Posterior vena cava (tissue), 2 donors: ENCODE results near the gene CNTNAP4. TPM values are rescaled to one million over a fixed set of nuclear protein-coding genes. Genes with fewer than 3 reads are reported as not detected.

Experiments
- DNase-seq: peaks from one replicate; pipeline ENCODE4 v3.0.0-alpha.2; 2020; ENCODE audit warnings: low spot score
- intact Hi-C, 2 donors: fragments of 100-400 bp; cut with DNase I; formaldehyde crosslinking; loops; one replicate each; pipeline versions ENCODE4 v1.14.1 to v1.14.2; 2022 to 2023
- total RNA-seq, 2 donors: library from RNA; stranded (reverse); fragmentation: NEBNext Ultra II Directional; extraction: Animal tissue kit (Norgen Biotek cat#: 25700); gene quantifications; one replicate each; pipeline ENCODE4 v1.2.1, GENCODE V29; 2021
- donor health status: DM: yes; HTN: yes; CAD: no.
- donor health status: DM: yes; HTN: yes; CAD: no.

The CNTNAP4 gene
- total RNA-seq, 2 donors from 2014 or later: 0.24 TPM; not detected in 1

DNA sequence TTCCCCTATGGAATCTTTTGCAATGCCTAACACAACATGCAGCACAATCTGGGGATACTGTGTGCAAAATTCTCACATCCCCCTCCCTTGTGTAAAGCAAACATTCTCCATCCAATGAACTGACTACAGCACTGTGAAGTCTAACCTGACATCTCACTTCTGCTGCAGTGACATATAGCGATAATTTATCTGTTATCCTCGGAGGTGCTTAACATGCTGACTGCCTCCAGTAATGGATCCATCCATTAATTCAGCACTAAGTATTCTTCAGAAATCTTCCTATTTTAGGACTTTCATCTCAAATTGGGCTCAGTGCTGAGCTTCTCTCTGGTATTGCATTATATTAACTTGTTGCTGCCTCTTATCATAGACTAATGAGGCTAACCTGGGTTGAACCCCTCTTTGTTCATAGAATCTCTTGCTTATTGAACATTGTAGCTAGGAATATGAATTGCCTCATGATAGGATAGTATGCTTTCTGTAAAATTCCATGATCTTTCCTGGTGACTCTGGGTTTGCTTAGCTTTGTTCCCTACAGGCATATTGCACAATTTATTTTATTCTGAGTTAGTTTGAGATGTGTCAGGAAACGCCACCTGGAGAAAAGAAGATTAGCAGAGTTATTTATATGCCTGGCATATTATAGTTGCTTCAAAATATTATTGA, 187.9 kb downstream of the CNTNAP4 start:
- intact Hi-C loops: no loop called here
- DNase-seq: no peak

DNA sequence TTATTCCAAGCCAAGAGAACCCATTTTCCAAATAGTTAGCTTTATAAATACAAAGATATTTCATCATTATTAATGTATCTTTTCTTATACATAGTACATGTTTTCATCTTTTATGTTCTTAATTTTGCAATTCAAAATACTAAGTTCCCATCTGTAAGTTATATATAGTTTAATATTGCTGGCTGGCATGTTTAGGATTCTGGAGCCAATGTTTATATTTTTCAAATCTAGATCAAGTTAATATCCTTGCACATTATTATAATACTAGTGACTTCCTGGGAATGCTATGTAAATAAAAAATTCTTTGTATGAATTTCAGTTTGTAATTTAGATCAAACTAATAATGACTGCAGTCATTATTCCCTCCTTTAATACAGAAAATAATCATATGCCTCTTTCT, 189.7 kb downstream of the CNTNAP4 start:
- intact Hi-C loops: no loop called here
- no peak for DNase-seq

DNA sequence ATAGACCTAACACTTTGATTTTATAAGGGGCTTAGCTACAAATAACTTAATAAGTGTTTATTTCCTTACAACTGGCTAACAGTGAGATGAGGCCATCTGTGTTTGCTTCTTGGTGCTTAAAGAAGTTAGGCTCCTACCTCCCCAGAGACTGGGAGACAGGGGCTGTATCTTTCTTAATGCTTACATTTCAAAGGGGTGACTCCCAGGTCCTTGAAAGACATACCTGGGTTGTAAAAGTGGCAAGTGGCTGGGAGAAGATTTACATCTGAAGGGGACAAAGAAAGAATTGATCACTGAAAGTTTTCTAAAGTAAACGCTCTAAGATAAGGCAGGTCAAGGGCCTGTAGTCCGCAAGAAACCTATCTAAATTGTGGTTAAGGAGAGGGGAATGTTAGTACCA, 196.8 kb downstream of the CNTNAP4 start:
- intact Hi-C loops: no loop called here
- DNase-seq: no peak

DNA sequence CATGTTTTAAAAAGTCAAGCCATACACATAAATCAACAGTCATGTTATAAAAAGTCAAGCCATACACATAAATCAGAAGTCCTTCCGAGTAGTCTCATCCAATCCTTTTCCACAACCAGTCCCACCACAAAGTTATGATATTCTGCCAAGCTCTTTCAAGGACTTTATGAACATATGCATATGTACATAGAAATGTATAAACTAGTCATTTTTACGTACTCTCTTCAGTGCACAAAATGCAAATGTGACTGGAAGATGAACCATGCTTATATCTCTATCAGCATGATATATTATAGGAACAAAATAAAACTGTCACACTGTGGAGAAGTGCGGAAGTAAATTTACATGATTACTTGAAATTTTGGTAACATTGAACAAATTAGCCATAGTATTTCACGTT, 200.9 kb downstream of the CNTNAP4 start:
- intact Hi-C loops: no loop called here
- DNase-seq: no peak

DNA sequence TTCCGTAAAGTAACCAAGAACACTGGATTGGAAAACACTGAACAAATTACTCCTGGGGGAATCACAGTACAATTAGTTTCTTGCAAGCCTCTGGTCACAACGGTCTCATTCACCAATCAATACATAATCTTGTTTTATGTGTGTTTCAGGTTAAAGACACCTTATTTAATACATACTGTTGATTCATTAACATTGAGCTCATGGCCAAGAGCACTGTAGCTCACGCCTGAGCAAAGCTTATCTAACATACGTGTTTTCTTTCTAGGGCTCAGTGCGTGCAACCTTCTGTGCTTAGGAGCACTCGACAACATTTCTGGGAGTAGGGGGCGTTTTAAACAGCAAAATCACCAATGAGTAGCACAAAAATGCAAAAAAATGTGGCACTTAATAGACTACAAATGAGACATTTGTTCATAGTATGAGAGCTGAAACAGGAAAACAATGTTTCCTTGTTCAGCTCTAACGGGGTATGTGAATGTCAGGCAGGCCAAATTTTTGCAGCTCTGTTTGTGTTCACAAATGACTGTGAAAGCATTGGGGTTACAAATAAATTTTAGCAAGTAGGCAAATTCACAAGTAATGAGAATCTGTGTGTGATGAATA, 206.2 kb downstream of the CNTNAP4 start:
- no peak for DNase-seq
- intact Hi-C loops: no loop called here

DNA sequence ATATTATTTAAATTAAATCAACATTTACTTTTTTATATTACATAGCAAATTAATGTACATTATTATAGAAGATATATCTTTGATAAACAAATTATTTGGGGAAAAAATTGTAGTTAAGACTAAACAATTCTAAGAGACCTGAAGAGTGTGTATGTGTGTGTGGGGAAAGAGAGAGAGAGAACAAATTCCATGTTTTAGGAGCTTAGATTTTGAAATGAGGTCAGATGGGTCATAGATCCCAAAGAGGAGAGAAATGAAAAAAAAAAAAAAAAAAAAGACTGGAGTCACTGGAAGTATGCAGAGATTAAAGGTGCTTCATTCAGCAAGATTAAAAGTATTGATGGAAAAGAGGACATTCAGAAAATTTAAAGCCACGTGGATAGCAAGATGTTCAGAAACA, 206.8 kb downstream of the CNTNAP4 start:
- DNase-seq: no peak
- intact Hi-C loops: no loop called here

DNA sequence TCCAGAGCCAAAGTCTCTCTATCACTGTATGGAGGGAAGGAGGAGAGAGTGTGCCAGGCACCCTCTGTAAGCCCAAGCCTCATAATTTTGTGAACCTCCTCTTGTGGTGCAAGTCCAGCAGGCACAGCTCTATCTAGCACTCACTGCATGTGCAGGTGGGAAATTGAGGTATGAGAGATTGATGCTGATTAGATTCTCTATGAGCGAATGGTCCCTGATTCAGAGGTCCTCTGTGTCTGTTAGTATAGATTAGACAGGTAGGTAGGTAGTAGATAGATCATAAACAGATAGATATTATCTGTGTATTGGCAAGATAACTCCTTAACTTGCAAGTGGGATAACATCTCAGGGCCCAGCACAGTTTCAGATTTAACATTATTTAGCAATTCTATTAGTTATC, 209.5 kb downstream of the CNTNAP4 start:
- intact Hi-C loops: no loop called here
- DNase-seq: no peak

DNA sequence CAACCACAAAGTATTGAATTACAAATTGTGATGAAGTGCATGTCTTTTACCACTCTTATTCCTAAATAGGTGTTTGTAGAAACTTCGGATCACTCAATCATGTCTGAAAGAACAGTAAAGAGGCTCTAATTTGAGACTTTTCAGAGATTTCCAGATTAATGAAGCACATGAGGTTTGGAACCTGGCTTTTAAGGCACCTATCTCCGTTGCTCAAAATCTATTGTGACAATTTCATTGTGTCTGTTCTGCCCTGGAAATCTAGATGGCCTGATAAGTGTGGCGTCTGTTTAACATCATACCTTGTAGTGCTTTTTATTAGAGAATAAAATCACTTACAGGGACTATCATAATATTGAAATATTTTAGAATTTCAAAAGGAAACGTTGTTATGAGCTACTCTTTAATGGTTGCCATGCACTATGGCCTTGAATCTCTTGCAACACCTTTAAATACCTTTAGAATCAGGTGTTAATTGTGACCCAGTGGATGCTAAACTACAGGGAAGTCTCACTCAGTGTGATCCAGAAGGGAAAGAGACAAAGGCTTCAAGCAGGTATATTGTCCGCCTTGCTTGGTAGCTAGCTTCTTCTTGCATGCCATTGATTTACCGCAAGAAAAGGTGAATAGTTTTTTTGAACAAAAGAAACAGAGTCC, 210.3 kb downstream of the CNTNAP4 start:
- intact Hi-C loops: no loop called here
- no peak for DNase-seq

DNA sequence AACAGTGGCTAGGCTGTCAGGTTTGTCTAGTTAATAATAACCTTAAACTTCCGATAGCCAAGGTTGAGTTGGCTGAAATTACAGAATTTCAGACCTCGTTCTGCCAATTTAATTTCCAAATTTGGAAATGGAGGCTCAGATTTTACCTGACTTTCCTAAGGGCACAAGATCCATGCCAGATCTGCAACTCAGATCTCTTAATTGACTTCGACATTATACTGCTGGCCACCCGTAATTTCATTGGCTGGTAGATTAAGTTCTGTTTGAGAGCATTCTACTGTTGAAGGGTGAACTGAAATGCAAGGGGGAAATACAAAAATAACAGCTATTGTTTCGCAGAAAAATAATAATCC, 210.8 kb downstream of the CNTNAP4 start:
- intact Hi-C loops: no loop called here
- no peak for DNase-seq

DNA sequence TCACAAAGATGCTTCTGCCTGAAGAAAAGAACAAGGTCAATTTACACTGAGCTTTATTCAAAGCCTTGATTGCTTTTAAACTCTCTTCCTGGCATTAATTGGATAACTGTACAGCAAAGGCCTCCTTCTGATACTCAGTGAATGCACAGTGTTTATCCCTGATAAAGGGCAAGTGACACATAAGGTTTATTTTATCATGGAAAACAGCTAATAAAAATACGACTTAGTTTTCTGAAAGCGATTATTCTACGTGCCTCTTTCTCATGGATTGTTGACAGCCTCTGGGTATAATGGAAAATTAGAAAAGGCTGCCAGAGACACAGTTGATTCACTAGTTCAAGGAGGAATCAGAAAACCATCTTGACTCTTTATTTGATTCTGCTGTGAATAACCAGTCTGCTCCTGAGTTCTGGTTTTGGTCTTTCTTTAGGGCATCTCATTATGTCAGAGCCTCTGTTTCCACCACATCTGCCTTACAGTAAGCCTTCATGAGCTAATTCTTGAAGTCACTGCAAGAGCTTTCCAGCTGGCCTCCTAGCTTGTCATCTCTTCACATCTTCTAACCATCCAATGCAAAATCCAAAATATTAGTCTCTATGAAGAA, 212.9 kb downstream of the CNTNAP4 start:
- intact Hi-C loops: no loop called here
- DNase-seq: no peak

DNA sequence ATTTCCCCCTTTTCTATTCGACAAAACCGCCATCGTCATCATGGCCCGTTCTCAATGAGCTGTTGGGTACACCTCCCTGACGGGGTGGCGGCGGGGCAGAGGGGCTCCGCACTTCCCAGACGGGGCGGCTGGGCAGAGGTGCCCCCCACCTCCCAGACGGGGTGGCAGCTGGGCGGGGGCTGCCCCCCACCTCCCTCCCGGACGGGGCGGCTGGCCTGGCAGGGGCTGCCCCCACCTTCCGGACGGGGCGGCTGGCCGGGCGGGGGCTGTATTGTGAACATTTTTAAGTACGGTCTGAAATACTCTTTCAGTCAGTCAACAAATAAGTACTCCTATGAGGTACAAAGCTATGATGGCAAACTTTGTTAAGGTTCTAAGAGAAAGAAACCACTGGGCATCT, 222.8 kb downstream of the CNTNAP4 start:
- intact Hi-C loops: no loop called here
- no peak for DNase-seq

DNA sequence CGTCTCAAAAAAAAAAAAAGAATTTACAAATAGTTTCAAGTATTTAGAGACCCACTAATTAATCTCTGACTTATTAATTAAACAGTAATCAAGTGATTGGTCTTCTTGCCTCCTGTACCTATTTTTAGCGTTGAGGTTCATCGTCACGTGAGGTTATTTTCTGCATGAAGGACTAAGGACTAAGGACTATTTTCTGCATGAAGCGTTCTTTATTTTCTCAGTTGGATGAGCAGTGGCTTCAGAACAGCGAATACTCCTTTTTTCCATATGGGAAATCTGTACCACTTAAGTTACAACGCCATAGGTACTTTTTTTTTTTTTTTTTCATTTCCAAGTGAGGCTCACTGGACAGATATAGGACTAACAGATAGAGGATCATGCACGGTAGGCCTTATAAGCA, 224.9 kb downstream of the CNTNAP4 start:
- intact Hi-C loops: no loop called here
- DNase-seq: no peak

DNA sequence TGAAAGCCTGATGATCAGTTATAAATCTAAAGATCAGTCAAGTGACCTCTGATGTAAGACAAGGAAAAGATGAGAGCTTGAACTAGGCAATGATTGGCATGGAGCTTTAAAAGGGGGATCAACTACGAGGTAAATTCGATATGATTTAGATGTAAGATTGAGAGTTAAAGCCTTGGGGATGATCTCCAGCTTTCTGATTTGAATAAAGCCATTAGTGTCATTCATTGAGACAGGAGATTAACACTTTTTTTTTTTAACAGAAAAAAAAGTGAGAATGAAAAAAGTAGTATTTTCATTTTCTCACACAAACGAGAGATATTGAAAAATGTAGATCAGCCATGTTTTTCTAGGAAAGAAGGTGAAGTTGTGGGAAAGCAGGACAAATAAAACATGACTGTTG, 225.4 kb downstream of the CNTNAP4 start:
- intact Hi-C loops: no loop called here
- DNase-seq: no peak

DNA sequence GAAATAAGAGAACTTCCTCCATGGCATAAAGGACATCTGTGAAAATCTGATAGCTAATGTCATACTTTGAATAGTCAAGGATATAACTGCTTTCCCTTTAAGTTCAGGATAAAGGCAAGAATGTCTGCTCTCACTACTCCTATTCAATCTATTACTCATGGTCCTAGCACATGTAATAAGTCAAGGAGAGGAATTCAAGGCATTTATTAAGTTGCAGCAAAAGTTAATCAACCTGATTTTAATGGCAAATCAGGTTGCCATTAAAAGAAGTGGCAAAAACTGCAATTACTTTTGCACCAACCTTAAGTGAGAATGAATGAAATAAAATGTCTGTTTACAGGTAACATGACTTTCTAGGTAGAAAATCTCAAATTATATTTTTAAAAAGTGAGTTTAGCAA, 225.9 kb downstream of the CNTNAP4 start:
- no peak for DNase-seq
- intact Hi-C loops: no loop called here

DNA sequence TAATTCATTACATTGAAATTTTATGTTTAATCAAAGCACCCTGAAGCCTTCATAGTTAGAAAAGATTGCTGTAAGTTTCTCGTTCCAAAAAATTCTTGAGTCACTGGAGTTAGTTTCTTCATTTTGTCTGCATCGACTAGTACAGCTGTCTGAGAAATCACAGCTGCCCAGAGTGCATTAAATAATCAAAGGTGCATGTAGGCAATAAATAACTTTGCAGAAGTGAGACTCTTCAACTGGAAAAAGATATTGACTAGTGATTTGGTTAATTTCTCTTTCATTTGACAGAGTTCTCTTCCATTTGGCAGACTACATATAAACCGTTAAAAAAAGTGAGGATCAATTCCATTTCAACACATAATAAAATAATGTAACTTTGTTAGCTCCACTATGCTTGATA, 234.0 kb downstream of the CNTNAP4 start:
- intact Hi-C loops: no loop called here
- DNase-seq: no peak

DNA sequence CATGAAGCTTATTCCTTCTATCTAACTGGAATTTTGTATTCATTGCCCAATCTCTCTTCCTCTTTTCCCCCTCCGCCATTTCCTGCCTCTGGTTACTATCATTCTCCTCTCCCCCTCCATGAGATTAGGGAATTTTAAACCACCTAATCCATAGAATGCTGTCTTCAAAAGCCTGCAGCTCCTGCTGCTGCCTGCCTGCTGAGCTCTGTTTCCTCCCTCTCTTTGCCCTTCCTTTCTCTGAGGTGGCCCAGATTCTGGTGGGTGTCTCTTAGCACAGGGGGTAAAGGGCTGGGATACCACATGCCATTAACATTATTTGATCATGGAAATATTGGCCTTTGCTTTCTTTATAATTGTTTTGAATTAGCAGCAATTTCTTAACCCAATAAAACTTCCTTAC, 241.6 kb downstream of the CNTNAP4 start:
- DNase-seq: no peak
- intact Hi-C loops: no loop called here

DNA sequence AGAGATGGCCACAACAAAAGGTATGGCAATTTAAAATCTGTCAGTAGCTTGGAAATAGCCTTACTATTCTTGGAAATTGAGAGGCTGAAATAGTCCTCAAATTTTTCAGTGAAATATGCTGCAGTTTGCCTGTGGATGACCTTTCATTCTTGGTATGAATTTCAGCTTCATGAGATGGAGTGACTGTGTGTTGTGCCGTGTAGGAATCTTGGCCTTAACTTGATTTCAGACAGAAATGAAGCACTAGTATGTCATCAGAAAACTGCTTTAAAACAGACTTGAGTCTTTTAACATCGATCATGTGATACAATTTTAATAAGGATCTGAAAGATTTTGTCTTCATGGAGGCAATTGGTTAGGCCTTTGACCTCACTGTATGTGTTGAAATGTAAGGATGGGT, 247.2 kb downstream of the CNTNAP4 start:
- DNase-seq: no peak
- intact Hi-C loops: no loop called here

DNA sequence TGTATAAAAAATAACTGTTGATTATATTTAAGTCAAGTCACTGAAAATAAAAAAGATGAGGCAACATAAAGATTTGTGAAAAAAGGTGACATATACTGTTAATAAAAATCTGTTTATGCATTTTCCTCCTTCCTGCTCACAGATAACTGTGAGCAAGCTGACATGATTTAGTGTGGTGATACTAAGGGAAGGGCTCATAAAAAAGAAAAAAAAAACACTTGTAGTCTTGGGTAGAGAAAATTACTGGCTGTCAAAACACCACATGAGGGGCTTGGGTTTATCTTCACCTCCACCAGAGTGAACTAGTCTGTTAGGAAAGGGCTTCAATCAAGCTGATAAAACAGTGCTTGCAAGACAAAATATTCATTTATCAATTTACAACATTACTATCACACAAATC, 247.6 kb downstream of the CNTNAP4 start:
- intact Hi-C loops: no loop called here

DNA sequence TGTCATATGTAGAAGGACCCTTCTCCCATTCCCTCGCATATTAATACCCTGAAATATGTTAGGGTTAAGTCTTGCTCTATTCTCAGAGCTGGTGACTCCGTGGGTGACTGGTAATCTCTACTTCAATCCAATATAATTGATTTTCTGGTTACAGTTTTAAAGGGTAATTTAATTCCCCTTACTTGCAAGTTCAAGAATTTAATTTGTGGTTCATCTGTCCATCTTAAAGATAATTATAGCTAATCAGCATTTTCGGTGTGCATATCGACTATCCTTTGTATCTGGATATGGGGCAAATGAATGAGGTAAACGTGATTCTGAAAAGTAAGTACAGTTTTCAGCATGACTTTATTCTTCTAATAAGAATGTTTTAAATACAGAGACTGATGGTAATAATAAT, 250.0 kb downstream of the CNTNAP4 start:
- intact Hi-C loops: no loop called here
- DNase-seq: no peak

More for the DNA sequence above, 247.6 kb downstream of the CNTNAP4 start:
- no peak for DNase-seq

DNA sequence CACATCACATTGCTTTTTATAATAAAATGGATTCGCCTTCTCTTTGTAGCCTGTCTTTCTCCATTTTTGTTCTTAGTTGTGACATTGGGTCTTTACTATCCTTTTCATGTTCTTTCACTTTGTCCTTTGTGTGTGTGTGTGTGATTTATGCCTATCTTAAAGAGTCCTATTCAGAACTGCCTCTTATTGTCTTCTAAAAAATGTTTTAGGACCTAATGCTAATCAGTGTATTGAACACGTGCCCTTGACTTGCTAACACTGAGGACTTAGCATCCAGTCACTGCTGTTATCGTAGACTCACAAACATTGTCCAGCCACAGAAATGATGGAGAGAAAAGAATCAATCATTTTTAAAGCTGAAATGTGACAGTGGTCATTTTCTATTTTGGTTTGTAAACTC, 251.9 kb downstream of the CNTNAP4 start:
- intact Hi-C loops: no loop called here
- no peak for DNase-seq

DNA sequence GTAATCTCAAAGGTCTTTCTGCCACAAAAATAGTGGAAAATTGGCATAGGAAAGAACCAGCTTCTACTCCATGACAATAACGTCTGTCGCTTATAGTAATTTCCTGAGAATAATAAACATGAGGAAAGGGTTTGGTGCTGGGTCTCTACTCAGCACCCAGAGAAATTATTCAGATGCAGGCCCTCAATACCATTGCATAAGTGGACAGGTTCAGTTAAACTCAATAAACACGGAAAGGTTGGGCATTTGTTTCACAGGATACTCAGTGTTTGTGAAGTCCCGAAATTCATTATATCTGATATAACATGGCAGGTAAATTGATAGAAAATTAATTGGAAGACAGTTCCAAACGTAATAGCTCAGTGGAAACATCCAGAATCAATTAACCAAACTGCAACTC, 254.0 kb downstream of the CNTNAP4 start:
- intact Hi-C loops: no loop called here
- DNase-seq: no peak
